K562 (cell line): Measurements from ENCODE around the gene PRRT1. TPM values are rescaled to one million over a fixed set of nuclear protein-coding genes. Genes with fewer than 3 reads are reported as not detected.

Experiments used
- CLOCK ChIP-seq: fragments of 250-450 bp; sonication (Bioruptor Pico); IDR thresholded peaks from 2 replicates; pipeline ENCODE4 v1.4.0; 2020; ENCODE audit warnings: mild to moderate bottlenecking, moderate library complexity, borderline replicate concordance
- HSF4 ChIP-seq: fragments of 250-450 bp; sonication (Bioruptor Pico); IDR thresholded peaks from 2 replicates; pipeline ENCODE4 v2.1.2; 2022; ENCODE audit warnings: mild to moderate bottlenecking, moderate library complexity, borderline replicate concordance
- MAZ ChIP-seq, 2 experiments: fragments of 450-650 bp in 1 of 2; sonication (generic) in 1 of 2; formaldehyde crosslinking; IDR thresholded peaks in 1 of 2; conservative IDR thresholded peaks in 1 of 2; 2 replicates each; pipeline versions ENCODE4 v1.4.0 to v1.5.0; 2020; ENCODE audit warnings: mild to moderate bottlenecking in 1 of 2, missing genetic modification reagents in 1 of 2
- MEF2D ChIP-seq: conservative IDR thresholded peaks from 2 replicates; pipeline ENCODE4 v1.6.1; 2016; ENCODE audit warnings: low read depth, missing genetic modification characterization, missing compliant biosample characterization
- MIER1 ChIP-seq: fragments of 450-650 bp; IDR thresholded peaks from 2 replicates; pipeline ENCODE4 v1.6.1; 2016; ENCODE audit warnings: antibody characterized with exemption, mild to moderate bottlenecking, low read depth
- NFIX ChIP-seq: fragments of 250-450 bp; sonication (Bioruptor Pico); IDR thresholded peaks from 2 replicates; pipeline ENCODE4 v1.4.0; 2020; ENCODE audit warnings: low read depth, mild to moderate bottlenecking, moderate library complexity
- NFRKB ChIP-seq: fragments of 450-650 bp; IDR thresholded peaks from 2 replicates; pipeline ENCODE4 v1.6.1; 2016; ENCODE audit warnings: low read depth
- SIN3A ChIP-seq, 2 experiments: fragments of 150-350 bp in 1 of 2; IDR thresholded peaks; 2 replicates each; pipeline ENCODE4 v1.6.1; 2011 to 2016; ENCODE audit warnings: borderline replicate concordance in 2 of 2, low read depth in 2 of 2, low read length in 2 of 2, mild to moderate bottlenecking in 2 of 2, moderate library complexity in 2 of 2; ENCODE audit not compliant: control insufficient read depth in 1 of 2
- SIX5 ChIP-seq, 2 experiments: IDR thresholded peaks; 2 replicates each; pipeline ENCODE4 v1.6.1; 2011; ENCODE audit warnings: low read length in 2 of 2, borderline replicate concordance in 1 of 2, low read depth in 1 of 2, mild to moderate bottlenecking in 1 of 2, moderate library complexity in 1 of 2; ENCODE audit not compliant: insufficient read depth in 1 of 2
- STAT5A ChIP-seq: IDR thresholded peaks from 2 replicates; pipeline ENCODE4 v1.6.1; 2012; ENCODE audit warnings: low read length, inconsistent platforms, borderline replicate concordance
- TAF1 ChIP-seq: IDR thresholded peaks from 2 replicates; pipeline ENCODE4 v1.6.1; 2011; ENCODE audit warnings: mild to moderate bottlenecking, low read length, moderate library complexity; ENCODE audit not compliant: insufficient read depth, control insufficient read depth, severe bottlenecking; ENCODE audit errors: extremely low read depth
- XRCC4 ChIP-seq: IDR thresholded peaks from one replicate; pipeline ENCODE4 v1.6.1; 2011; ENCODE audit not compliant: insufficient read depth, insufficient read length; ENCODE audit errors: extremely low read depth
- ZNF146 ChIP-seq: IDR thresholded peaks from one replicate; pipeline ENCODE4 v1.6.1; 2018; ENCODE audit warnings: missing compliant biosample characterization; ENCODE audit not compliant: unreplicated experiment
- ZNF282 ChIP-seq: sonication (generic); formaldehyde crosslinking; IDR thresholded peaks from 2 replicates; pipeline ENCODE4 v1.8.1; 2023; ENCODE audit warnings: missing genetic modification reagents
- ZNF589 ChIP-seq: fragments of 200-800 bp; sonication (Bioruptor generic); IDR thresholded peaks from 2 replicates; pipeline ENCODE4 v1.6.1; 2016; ENCODE audit warnings: low read depth, missing genetic modification characterization, missing compliant biosample characterization
- polyA plus RNA-seq, 8 experiments: library from polyadenylated mRNA; depleted of rRNA in 4 of 8; stranded (reverse) in 5 of 8; unstranded in 3 of 8; fragments of >200 nt; fragmentation: Nextera tagmentation in 2 of 8; fragmentation: Illumina TruSeq in 1 of 8; extraction: Ambion mirVana in 2 of 8; extraction: Trizol in 1 of 8; gene quantifications; 2 replicates each; pipeline versions ENCODE4 v1.2.1 to v1.2.3, GENCODE V29; 2011 to 2014; ENCODE audit warnings: inconsistent platforms in 1 of 8, missing spikeins in 1 of 8
- total RNA-seq, 7 experiments: library from RNA; depleted of rRNA in 6 of 7; stranded (reverse); fragments of >200 nt in 6 of 7; fragmentation: Illumina TruSeq in 2 of 7; extraction: Trizol in 2 of 7; gene quantifications; 2 replicates each; pipeline versions ENCODE4 v1.2.1 to v1.2.3, GENCODE V29; 2011 to 2021; ENCODE audit warnings: low replicate concordance in 1 of 7
- TF ChIP-seq, protein P1 (sequence below): IDR thresholded peaks from 2 replicates; pipeline ENCODE4 v1.6.1; 2011; ENCODE audit warnings: borderline replicate concordance, low read depth, mild to moderate bottlenecking, moderate library complexity, low read length; ENCODE audit not compliant: insufficient read depth, poor library complexity, severe bottlenecking
- TF ChIP-seq, protein P2 (sequence below): sonication (generic); formaldehyde crosslinking; IDR thresholded peaks from 2 replicates; pipeline ENCODE4 v1.8.1; 2023; ENCODE audit warnings: mild to moderate bottlenecking, missing genetic modification reagents

PRRT1 gene
- total and polyA plus RNA-seq, 9 of the 15 experiments (the other 6 are each of a cell fraction or from before 2014, with no cell fraction given) = 0.14 to 3.5 (median 0.41) TPM

- TF ChIP-seq SIN3A (IDR thresholded peaks at IDR 0.05; ENCODE audit: borderline replicate concordance in 2 of 2, control insufficient read depth in 1 of 2, low read depth in 2 of 2, low read length in 2 of 2) = peak; percentile 83 to 91; a peak in 3 of 4 replicates
- no peak; the same call in 1 of the 2 replicates for TF ChIP-seq NFRKB
- TF ChIP-seq, protein P1, sequence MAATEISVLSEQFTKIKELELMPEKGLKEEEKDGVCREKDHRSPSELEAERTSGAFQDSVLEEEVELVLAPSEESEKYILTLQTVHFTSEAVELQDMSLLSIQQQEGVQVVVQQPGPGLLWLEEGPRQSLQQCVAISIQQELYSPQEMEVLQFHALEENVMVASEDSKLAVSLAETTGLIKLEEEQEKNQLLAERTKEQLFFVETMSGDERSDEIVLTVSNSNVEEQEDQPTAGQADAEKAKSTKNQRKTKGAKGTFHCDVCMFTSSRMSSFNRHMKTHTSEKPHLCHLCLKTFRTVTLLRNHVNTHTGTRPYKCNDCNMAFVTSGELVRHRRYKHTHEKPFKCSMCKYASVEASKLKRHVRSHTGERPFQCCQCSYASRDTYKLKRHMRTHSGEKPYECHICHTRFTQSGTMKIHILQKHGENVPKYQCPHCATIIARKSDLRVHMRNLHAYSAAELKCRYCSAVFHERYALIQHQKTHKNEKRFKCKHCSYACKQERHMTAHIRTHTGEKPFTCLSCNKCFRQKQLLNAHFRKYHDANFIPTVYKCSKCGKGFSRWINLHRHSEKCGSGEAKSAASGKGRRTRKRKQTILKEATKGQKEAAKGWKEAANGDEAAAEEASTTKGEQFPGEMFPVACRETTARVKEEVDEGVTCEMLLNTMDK = peak; percentile 61
- TF ChIP-seq SIX5 (IDR thresholded peaks at IDR 0.05; ENCODE audit: borderline replicate concordance in 1 of 2, insufficient read depth in 1 of 2, low read depth in 1 of 2, low read length in 2 of 2) = peak; percentile 7 to 27; a peak in 2 of 4 replicates
- no peak for TF ChIP-seq NFIX (CRISPR knock-in tag)
- TF ChIP-seq STAT5A = peak; percentile 12; the same call in 1 of the 2 replicates
- TF ChIP-seq MAZ (CRISPR knock-in tag; conservative IDR thresholded peaks at IDR 0.05 in 1 of 2, IDR thresholded peaks at IDR 0.05 in 1 of 2) = peak in 1 of 2 experiments; percentile 72
- TF ChIP-seq, protein P2, sequence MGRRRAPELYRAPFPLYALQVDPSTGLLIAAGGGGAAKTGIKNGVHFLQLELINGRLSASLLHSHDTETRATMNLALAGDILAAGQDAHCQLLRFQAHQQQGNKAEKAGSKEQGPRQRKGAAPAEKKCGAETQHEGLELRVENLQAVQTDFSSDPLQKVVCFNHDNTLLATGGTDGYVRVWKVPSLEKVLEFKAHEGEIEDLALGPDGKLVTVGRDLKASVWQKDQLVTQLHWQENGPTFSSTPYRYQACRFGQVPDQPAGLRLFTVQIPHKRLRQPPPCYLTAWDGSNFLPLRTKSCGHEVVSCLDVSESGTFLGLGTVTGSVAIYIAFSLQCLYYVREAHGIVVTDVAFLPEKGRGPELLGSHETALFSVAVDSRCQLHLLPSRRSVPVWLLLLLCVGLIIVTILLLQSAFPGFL (CRISPR knock-in tag) = peak; percentile 97
- TF ChIP-seq ZNF589 (CRISPR knock-in tag) = peak; percentile 88
- TF ChIP-seq ZNF146 (CRISPR knock-in tag) = no peak
- TF ChIP-seq HSF4 (CRISPR knock-in tag) = no peak
- TF ChIP-seq MEF2D (tag) = peak; percentile 39; the same call in 1 of the 2 replicates
- no peak for TF ChIP-seq XRCC4
- 0 out of 2 replicates have a peak, but pooled peaks have one; percentile 19 for TF ChIP-seq MIER1
- peak; percentile 69 for TF ChIP-seq TAF1
- TF ChIP-seq CLOCK (CRISPR knock-in tag) = no peak
- 0 out of 2 replicates have a peak, but pooled peaks have one; percentile 67 for TF ChIP-seq ZNF282 (CRISPR knock-in tag)
Measured at GRCh38 chr6:32153564-32154513, 2.1 kb upstream of the PRRT1 start, which contains the start of gene PPT2 (continued).
